IMR-90 (cell line): ENCODE measurements around the gene LMO2.

Source experiments
- BHLHE40 ChIP-seq: fragments of 150-350 bp; IDR thresholded peaks from 2 replicates; pipeline ENCODE4 v1.6.1; 2016; ENCODE audit warnings: mild to moderate bottlenecking, low read depth, low read length
- CEBPB ChIP-seq: IDR thresholded peaks from 2 replicates; pipeline ENCODE4 v1.6.1; 2012; ENCODE audit warnings: low read depth, low read length, improper control_type of control experiment
- CHD1 ChIP-seq: IDR thresholded peaks from 2 replicates; pipeline ENCODE4 v1.6.1; 2012; ENCODE audit warnings: low read depth, low read length, improper control_type of control experiment
- MAFK ChIP-seq: IDR thresholded peaks from 2 replicates; pipeline ENCODE4 v1.6.1; 2012; ENCODE audit warnings: low read depth, low read length, improper control_type of control experiment
- POLR2A ChIP-seq: IDR thresholded peaks from 2 replicates; pipeline ENCODE4 v1.6.1; 2012; ENCODE audit warnings: mild to moderate bottlenecking, low read depth, low read length
- RFX5 ChIP-seq: IDR thresholded peaks from 2 replicates; pipeline ENCODE4 v1.8.0; 2012; ENCODE audit warnings: low read depth, mild to moderate bottlenecking, low read length, moderate library complexity
- SMC3 ChIP-seq: fragments of 150-350 bp; IDR thresholded peaks from 2 replicates; pipeline ENCODE4 v1.6.1; 2016; ENCODE audit warnings: low read depth, mild to moderate bottlenecking, antibody characterized with exemption, low read length, moderate library complexity
- TF ChIP-seq, protein P1 (sequence below): conservative IDR thresholded peaks from 2 replicates; pipeline ENCODE4 v1.5.1; 2012; ENCODE audit warnings: mild to moderate bottlenecking, low read depth, low read length, improper control_type of control experiment
- TF ChIP-seq, protein P2 (sequence below): fragments of 150-350 bp; IDR thresholded peaks from 2 replicates; pipeline ENCODE4 v1.6.1; 2016; ENCODE audit warnings: low read depth, mild to moderate bottlenecking, low read length, moderate library complexity, borderline replicate concordance
- TF ChIP-seq, protein P3 (sequence below): fragments of 150-350 bp; IDR thresholded peaks from 2 replicates; pipeline ENCODE4 v1.6.1; 2017; ENCODE audit warnings: mild to moderate bottlenecking, antibody characterized with exemption, low read length, low read depth

DNA sequence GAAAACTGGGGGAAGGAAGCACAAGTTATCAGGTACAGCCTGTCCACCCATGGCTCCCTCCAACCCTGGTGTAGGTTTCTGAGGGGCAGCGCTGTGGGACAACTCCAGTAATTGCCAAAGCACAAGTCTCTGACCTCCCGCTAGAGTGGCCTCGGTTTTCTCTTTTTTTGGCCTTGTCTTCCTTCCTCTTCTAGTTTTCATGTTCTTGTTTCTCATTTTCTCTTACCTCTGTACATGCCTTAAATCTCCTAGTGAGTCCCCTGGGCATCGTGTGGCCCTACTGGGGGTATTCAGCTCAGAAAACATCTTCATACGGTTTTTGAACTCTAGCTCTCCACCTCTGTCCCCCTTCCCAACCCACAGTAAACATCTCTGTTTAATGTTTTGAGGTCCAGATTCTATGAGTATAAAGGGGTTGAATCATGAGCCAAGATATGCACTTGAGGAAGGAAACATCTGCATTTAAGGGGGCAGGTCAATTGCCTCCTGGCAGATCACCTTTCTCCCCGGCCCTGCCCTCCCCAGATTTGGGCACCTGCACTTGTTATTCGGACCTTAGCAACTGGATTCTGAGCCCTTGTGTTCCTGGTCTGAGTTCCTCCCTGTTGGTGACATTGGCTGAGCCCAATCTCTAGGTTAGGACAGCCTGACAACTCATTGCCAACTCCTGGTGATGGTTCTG is 8.4 kb upstream of the LMO2 start:
- TF ChIP-seq, protein P1, sequence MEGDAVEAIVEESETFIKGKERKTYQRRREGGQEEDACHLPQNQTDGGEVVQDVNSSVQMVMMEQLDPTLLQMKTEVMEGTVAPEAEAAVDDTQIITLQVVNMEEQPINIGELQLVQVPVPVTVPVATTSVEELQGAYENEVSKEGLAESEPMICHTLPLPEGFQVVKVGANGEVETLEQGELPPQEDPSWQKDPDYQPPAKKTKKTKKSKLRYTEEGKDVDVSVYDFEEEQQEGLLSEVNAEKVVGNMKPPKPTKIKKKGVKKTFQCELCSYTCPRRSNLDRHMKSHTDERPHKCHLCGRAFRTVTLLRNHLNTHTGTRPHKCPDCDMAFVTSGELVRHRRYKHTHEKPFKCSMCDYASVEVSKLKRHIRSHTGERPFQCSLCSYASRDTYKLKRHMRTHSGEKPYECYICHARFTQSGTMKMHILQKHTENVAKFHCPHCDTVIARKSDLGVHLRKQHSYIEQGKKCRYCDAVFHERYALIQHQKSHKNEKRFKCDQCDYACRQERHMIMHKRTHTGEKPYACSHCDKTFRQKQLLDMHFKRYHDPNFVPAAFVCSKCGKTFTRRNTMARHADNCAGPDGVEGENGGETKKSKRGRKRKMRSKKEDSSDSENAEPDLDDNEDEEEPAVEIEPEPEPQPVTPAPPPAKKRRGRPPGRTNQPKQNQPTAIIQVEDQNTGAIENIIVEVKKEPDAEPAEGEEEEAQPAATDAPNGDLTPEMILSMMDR = no peak
- TF ChIP-seq POLR2A = no peak
- TF ChIP-seq, protein P2, sequence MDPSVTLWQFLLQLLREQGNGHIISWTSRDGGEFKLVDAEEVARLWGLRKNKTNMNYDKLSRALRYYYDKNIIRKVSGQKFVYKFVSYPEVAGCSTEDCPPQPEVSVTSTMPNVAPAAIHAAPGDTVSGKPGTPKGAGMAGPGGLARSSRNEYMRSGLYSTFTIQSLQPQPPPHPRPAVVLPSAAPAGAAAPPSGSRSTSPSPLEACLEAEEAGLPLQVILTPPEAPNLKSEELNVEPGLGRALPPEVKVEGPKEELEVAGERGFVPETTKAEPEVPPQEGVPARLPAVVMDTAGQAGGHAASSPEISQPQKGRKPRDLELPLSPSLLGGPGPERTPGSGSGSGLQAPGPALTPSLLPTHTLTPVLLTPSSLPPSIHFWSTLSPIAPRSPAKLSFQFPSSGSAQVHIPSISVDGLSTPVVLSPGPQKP = no peak
- no peak for TF ChIP-seq MAFK
- TF ChIP-seq CHD1 = no peak
- TF ChIP-seq, protein P3, sequence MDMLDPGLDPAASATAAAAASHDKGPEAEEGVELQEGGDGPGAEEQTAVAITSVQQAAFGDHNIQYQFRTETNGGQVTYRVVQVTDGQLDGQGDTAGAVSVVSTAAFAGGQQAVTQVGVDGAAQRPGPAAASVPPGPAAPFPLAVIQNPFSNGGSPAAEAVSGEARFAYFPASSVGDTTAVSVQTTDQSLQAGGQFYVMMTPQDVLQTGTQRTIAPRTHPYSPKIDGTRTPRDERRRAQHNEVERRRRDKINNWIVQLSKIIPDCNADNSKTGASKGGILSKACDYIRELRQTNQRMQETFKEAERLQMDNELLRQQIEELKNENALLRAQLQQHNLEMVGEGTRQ = no peak
- TF ChIP-seq BHLHE40 = no peak
- TF ChIP-seq CEBPB = no peak
- no peak for TF ChIP-seq RFX5
- no peak for TF ChIP-seq SMC3
